GM18870 (cell line): ENCODE measurements around the gene HINT2.

Source experiments
- ATAC-seq: cut with Tn5 transposase; IDR thresholded peaks from one replicate; pipeline ENCODE4 v1.9.1; 2021; ENCODE audit warnings: moderate library complexity; ENCODE audit not compliant: unreplicated experiment

Gene HINT2

DNA sequence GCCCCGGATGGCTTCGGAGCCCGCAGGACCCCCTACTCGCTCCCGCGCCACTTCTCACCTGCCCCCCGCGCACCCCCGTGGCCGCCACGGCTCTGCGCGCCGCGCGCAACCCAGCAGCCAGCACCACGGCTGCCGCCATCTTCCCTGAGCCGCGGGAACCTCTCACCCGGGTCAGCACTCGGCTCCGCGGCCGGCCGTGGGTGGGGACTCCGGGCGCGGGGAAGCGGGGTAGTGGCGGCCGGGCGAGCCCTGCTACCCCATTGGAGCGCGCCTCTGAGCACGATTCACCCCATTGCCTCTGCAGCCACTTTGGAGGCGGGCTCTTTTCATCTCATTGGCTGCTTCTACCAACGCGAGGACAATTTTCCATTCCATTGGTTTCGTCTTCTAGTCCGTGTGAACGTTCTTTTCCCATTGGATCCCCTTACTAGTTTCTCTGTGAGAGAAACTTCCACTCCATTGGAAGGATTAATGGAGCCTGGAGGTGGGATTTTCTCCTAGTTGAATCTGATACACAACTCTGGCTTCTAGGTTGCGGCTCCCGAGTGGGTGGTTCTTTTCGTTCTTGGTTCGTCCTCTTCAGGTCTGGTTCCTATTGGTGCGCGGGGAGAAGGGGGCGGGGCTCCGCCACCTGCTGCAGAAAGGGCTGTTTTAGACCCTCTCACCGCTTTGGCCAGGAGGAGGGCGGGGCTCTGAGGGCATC, at the start of gene HINT2:
Gene HINT2, minus strand, starts transcription at position 202 of the 703 bp plus-strand sequence. Its CDS starts 63 bp downstream, at position 139.
- ATAC-seq: peak; percentile 60

- no peak for ATAC-seq
Measured at GRCh38 chr9:35863583-35863982, 48.7 kb upstream of the HINT2 start.

DNA sequence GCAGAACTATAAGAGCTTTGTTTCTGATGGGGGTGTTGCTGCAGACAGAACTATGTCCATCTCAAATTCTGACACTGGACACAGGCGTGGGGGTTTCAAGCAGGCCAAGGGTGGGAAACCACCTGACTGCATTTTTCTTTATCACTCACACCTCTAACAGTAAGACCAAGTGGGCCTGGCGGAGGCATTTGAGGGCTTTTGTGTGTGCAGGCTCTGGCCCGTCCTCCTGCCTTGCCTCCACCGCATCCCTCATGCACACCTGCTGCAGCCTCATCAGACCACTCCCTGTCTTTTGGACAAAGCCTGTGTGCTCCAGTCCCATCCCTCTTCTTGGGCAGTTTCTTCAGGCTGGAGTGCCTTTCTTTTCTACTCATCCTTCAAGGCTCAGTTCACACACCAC, 47.5 kb upstream of the HINT2 start:
- no peak for ATAC-seq

DNA sequence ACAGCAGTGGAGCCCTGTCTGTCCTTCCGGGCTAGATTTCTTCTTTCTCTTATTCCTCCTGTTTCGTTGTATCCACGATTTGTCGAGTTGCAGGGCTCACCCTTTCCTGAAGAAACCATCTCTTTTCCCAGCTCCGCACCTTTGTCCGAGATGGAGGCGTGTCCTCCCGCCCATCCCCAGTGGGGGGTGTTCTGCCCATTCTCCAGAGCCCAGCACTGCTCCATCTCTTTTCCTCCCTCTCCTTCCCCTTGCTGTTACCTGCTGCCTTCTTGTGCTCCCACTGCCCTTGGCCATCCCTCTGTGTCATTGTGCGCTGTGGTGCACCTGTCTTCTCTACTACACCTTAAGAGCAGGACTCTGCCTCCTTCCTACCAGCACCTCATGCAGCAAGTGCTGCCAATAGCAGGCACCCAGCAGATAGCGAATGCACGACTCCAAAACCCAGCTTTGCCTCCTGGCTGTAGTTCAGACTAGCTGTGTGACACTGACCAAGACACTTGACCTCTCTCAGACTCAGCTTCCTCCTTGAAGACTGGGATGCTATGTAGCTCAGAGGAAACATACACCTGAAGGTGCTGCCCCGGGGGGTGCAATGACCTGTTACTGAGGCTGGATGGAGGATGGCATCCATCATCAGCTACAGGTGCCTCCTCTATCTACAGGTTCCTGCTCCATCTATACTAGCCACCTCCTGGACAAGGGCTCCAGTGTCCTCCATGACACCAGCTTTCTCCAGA, 46.5 kb upstream of the HINT2 start:
- no peak for ATAC-seq

DNA sequence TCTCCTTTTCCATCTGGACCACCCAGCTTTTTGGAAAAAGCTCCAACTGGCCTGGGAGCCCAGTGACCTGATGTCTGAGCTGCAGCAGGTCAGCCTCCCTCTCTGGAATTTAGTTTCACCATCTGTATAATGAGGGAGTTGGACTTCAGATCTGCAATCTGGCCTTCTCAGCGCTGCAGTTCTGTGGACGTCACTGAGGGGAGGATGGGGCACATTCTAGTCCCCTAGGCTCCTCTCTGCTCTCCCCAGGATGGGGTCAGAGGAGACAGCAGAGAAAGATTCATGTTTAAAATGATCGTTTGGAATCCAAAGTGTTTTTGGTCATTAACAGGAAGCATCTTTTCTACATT, 45.1 kb upstream of the HINT2 start:
- no peak for ATAC-seq

GRCh38 chr9:35859310-35859989, 44.6 kb upstream of the HINT2 start:
- ATAC-seq: no peak

DNA sequence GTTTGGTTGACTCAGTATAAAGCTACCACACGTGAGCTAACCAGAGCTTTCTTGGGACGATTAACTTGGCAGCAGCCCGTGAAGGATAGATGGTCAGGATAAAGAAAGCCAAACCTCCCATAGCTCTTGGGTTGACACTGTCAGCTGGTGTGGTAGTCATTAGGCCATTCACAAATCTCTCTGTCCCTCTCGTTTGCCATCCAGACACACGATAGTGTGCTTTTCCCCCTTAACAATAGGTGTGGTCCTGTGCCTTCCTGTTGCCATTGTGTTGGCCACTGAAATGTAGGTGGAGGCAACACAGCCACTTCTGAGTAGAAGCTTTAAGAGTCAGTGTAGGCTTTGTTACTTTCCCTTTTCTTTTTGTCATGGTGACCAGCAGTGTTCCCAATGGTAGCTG, 43.6 kb upstream of the HINT2 start:
- ATAC-seq: no peak

DNA sequence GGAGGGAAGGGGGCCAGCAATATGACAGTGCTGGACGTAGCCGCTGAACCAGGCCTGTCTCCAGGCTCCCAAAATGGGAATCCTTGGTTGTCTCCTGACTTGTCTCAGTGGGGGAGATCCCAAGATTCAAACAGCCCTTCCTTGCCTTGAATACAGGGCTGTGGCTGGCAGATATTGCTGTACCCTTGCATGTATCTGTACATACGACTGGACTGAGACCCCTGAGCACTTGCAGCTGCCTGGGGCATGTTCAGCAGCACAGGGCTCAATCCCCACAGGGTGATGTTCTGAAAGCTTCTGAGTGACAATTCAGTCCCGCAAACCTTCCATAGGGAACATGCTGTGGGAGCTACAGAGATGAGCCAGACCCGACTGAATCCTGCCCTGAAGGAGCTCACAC, 42.0 kb upstream of the HINT2 start:
- no peak for ATAC-seq

GRCh38 chr9:35856206-35856605, 41.4 kb upstream of the HINT2 start:
- no peak for ATAC-seq

DNA sequence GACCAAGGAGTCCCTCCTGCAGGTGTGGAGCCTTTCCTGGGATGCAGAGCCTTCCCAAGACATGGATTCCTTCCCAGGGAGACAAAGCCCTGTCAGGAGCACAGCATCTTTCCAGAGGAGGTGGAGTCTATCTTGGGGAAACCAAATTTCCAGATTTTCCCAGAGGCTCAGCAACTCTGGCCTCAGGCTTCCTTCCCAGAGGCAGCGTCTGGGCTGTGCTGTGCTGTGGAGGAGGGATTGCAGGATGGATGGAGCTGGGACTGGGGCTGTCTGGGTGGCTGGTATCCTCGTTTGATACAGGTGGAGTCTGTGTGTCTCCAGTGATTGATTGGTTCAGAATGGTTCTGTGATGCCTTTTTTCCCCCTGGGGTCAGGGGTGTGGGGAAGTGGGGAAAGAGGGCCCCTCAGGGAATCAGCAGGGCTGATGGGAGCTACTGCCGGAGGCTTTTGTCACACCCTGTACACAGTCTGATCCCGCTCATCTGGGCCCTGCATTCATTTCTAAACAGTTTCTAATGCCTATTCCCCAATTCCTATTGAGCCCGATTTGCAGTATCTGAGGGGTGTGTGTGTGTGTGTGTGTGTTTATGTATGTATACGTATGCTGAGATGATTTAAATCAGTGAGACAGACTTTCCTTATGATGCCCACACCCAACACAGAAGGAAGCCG, 39.4 kb upstream of the HINT2 start:
- ATAC-seq: no peak

DNA sequence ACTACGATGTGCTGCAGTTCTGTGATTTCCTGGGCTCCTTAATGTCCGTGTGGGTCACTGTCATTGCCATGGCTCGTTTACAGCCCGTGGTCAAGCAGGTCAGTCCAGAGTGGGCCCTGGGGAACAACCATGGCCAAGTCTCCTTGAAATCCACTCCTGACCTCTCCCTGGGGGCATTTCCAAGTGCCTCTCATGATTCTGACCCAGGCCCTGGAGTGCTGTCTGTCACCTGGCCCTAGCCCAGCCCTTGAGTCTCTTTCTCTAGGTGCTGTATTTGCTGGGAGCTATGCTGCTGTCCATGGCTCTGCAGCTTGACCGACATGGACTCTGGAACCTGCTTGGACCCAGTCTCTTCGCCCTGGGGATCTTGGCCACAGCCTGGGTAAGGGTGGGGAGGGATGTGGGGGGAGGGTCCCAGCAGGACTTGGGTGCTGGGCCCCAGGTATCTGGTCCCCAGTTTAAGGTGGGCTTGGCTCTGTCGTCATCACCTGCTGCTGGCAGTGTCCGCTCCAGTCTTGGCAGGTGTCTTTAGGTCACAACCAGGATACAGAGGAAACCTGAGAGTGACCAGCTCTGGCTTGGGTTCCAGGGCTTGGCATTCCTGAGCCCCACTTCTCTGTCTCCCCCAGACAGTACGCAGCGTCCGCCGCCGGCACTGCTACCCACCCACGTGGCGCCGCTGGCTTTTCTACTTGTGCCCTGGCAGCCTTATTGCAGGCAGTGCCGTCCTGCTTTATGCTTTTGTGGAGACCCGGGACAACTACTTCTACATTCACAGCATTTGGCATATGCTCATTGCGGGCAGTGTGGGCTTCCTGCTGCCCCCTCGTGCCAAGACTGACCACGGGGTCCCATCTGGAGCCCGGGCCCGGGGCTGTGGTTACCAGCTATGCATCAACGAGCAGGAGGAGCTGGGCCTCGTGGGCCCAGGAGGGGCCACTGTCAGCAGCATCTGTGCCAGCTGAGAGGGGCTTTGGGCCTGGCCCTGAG, 38.3 kb upstream of the HINT2 start:
- no peak for ATAC-seq

DNA sequence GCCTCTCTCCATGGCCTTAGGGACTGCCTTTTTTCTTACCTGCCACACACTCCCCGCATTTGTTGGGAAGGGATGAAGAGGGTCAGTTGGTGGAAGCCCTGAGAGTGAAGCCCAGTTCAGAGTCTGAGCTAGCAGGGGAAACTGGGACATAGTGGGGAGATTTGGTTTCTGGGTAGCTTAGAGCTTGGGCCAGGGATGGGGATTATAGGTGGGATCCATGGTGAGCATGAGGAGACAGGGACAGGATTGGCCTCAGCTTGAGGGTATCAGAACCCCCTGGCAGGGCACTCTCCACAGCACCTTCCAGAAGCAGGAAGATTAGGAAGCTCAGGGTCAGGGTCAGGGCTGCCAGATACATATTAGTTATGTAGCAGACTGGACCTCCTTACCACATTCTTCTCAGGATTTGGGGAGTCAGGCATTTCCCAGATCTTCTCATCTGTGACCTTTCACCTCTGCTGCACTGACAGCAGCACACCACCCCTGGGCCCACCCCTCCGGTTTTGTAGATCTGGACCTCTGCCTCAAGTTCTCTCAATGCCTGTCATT, 37.5 kb upstream of the HINT2 start:
- no peak for ATAC-seq

DNA sequence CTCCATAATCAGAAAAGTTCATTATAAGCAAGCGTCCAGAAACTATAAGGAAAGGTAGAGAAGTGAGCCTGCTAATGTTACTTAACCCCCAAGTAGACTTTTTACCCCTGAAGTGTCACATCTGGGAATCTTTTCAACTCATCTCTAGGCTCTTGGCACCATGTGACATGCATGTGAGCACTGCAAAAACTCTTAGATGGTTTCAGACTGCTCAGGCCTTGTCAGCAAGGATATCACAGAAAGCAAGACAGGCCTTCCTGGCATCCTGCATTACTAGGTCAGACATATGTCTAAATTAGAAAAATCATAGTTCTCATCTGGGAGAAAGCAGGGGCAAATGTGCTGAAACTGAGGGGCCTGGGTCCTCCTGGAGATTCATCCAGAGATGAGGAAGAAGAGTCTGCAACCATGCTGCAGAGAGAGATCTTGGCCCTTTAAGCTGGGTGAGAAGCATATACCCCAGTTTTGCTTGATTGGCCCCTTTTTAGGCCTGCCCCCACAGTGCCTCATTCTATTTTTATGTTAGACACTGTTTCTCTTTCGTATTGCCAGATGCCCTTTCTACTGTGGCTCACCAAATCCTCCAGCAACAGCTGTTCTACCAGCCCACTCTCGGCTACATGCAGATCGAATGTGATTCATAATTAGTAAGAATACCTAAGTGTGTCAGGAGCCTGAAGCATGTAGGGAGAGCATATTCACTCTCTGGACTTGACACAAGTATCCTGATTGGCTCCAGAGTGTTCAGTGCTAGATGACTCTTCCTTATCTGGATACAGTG, 33.1 kb upstream of the HINT2 start:
- ATAC-seq: peak; percentile 93

- no peak for ATAC-seq
Measured at GRCh38 chr9:35845824-35846771, 31.3 kb upstream of the HINT2 start.

- no peak for ATAC-seq
Measured at GRCh38 chr9:35844628-35845270, 29.9 kb upstream of the HINT2 start.

GRCh38 chr9:35842795-35843194, 28.0 kb upstream of the HINT2 start:
- ATAC-seq: peak; percentile 67

DNA sequence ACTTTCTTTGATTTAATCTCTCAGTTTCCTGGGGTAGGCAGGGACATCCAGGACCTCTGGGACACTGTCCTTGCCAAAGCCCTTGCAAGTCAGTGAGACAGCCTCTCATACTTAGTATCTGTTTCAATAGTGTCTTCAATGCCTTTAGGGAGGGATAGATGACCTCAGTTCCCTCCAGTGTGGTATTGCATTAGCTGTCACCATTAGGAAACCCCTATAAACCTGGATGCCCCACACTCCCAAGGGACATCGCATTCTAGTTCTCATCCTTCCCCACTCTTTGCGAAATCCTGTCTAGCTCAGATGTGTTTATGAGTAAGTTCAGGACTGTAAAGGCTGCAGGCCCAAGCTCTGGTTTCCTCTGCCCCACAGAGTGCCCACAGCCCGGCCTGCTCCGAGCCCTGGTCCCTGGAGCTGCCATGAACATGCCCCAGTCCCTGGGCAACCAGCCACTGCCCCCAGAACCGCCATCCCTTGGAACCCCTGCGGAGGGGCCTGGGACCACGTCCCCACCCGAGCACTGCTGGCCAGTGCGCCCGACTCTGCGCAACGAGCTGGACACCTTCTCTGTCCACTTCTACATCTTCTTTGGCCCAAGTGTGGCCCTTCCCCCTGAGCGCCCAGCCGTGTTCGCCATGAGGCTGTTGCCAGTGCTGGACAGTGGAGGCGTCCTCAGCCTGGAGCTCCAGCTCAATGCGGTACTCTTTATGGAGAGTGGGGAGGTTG, 27.3 kb upstream of the HINT2 start:
- no peak for ATAC-seq
